Esophagus muscularis mucosa (tissue), 4 donors: Measurements from ENCODE around the gene MCEMP1. TPM values are rescaled to one million over a fixed set of nuclear protein-coding genes. Genes with fewer than 3 reads are reported as not detected.

ENCODE experiments used
- DNase-seq: peaks from one replicate; pipeline ENCODE4 v3.0.0-alpha.2; 2017; ENCODE audit errors: extremely low spot score
- H3K27ac ChIP-seq, 4 donors: fragments of 200-600 bp; sonication (generic); replicated peaks in 1 of 4; 1 replicate in 3 of 4; 2 replicates in 1 of 4; pipeline ENCODE4 v1.5.1; 2016 to 2019; ENCODE audit warnings: mild to moderate bottlenecking in 1 of 4
- H3K27me3 ChIP-seq, 4 donors: fragments of 200-600 bp; sonication (generic); one replicate each; pipeline versions ENCODE4 v1.5.1 to v1.6.0; 2016 to 2019
- H3K36me3 ChIP-seq, 4 donors: fragments of 200-600 bp; sonication (generic); one replicate each; pipeline ENCODE4 v1.5.1; 2016 to 2019
- H3K4me1 ChIP-seq, 4 donors: fragments of 200-600 bp; sonication (generic); one replicate each; pipeline ENCODE4 v1.5.1; 2016 to 2019
- H3K4me3 ChIP-seq, 4 donors: fragments of 200-600 bp; sonication (generic); 1 replicate in 2 of 4; 2 replicates in 2 of 4; pipeline ENCODE4 v1.5.1; 2016 to 2019; ENCODE audit warnings: mild to moderate bottlenecking in 4 of 4, moderate library complexity in 1 of 4
- H3K9me3 ChIP-seq, 4 donors: fragments of 200-600 bp; sonication (generic); 1 replicate in 3 of 4; 2 replicates in 1 of 4; pipeline ENCODE4 v1.5.1; 2016 to 2019
- CTCF ChIP-seq, 3 experiments: fragments of 200-600 bp in 2 of 3; fragments of 450-650 bp in 1 of 3; sonication (generic) in 2 of 3; IDR thresholded peaks; one replicate each; pipeline ENCODE4 v1.5.1; 2017 to 2019; ENCODE audit warnings: antibody characterized with exemption in 3 of 3, mild to moderate bottlenecking in 2 of 3, moderate library complexity in 1 of 3
- EP300 ChIP-seq: sonication (generic); formaldehyde crosslinking; IDR thresholded peaks from one replicate; pipeline ENCODE4 v1.6.1; 2017; ENCODE audit warnings: antibody characterized with exemption
- POLR2A ChIP-seq: fragments of 450-650 bp; IDR thresholded peaks from one replicate; pipeline ENCODE4 v1.6.1; 2017; ENCODE audit warnings: antibody characterized with exemption, moderate library complexity, mild to moderate bottlenecking, low read depth
- POLR2AphosphoS5 ChIP-seq, 2 donors: sonication (generic); formaldehyde crosslinking; IDR thresholded peaks; one replicate each; pipeline ENCODE4 v1.6.1; 2017; ENCODE audit warnings: antibody characterized with exemption in 2 of 2
- WGBS: methylation state at CpG from one replicate; pipeline ENCODE4 v1.1.5; 2018; 5-methylcytosine and 5-hydroxymethylcytosine counted together
- intact Hi-C: fragments of 100-400 bp; cut with DNase I; formaldehyde crosslinking; loops from one replicate; pipeline ENCODE4 v1.15.1; 2023
- total RNA-seq, 4 donors: library from RNA; depleted of rRNA; stranded (reverse); fragments of >200 nt; gene quantifications; one replicate each; pipeline versions ENCODE4 v1.1.0 to v1.2.1, GENCODE V29; 2016

Gene MCEMP1
- total RNA-seq, 4 donors from 2014 or later, result 0.34 to 2.0 (median 0.42) TPM; not detected in 1

GRCh38 chr19:7645656-7646425 is 31.0 kb upstream of the MCEMP1 start:
- 55% methylated on average over 17 of the region's 20 CpGs for WGBS
- H3K27ac ChIP-seq, result no peak overlapping the region
- no peaks in the 10 kb centered on the region for H3K9me3 ChIP-seq
- intact Hi-C loops, result no loop called here
- H3K27me3 ChIP-seq, result peaks cover 0 to 91% (median 2%) of the 10 kb centered on the region in 4 donors
- H3K4me1 ChIP-seq, result no peaks in the 10 kb centered on the region
- H3K36me3 ChIP-seq, result no peaks in the 10 kb centered on the region
- no peak overlapping the region for H3K4me3 ChIP-seq
- TF ChIP-seq POLR2AphosphoS5 (IDR thresholded peaks at IDR 0.05), result no peak
- no peak for TF ChIP-seq EP300
- TF ChIP-seq POLR2A, result no peak
- no peak for TF ChIP-seq CTCF (IDR thresholded peaks at IDR 0.05)
- DNase-seq, result no peak

- 89% methylated on average over 6 of the region's 8 CpGs for WGBS
Measured at GRCh38 chr19:7646426-7646700, 30.5 kb upstream of the MCEMP1 start.

GRCh38 chr19:7647156-7647555 is 29.7 kb upstream of the MCEMP1 start:
- intact Hi-C loops, result no loop called here
- H3K4me3 ChIP-seq, result no peak overlapping the region
- no peak overlapping the region for H3K27ac ChIP-seq
- no peaks in the 10 kb centered on the region for H3K36me3 ChIP-seq
- no peak for TF ChIP-seq POLR2A
- no peak for TF ChIP-seq EP300
- peaks cover 0 to 5% (median 2%) of the 10 kb centered on the region in 4 donors for H3K4me1 ChIP-seq
- DNase-seq, result no peak
- no CpG with 5 or more reads among the region's 26 CpGs for WGBS
- H3K9me3 ChIP-seq, result no peaks in the 10 kb centered on the region
- H3K27me3 ChIP-seq, result peaks cover 0 to 84% (median 2%) of the 10 kb centered on the region in 4 donors

More at GRCh38 chr19:7646426-7646700, 30.5 kb upstream of the MCEMP1 start:
- Histone ChIP-seq H3K9me3 (no peaks in the 10 kb centered on the region), H3K27ac (no peak overlapping the region), H3K36me3 (no peaks in the 10 kb centered on the region), H3K4me3 (no peak overlapping the region), H3K4me1 (no peaks in the 10 kb centered on the region), H3K27me3 (peaks cover 0 to 91% (median 2%) of the 10 kb centered on the region in 4 donors)
- no peak for DNase-seq
- no peak for TF ChIP-seq CTCF (IDR thresholded peaks at IDR 0.05)
- TF ChIP-seq POLR2A, result no peak
- TF ChIP-seq EP300, result no peak
- TF ChIP-seq POLR2AphosphoS5 (IDR thresholded peaks at IDR 0.05), result no peak
- intact Hi-C loops, result no loop called here

DNA sequence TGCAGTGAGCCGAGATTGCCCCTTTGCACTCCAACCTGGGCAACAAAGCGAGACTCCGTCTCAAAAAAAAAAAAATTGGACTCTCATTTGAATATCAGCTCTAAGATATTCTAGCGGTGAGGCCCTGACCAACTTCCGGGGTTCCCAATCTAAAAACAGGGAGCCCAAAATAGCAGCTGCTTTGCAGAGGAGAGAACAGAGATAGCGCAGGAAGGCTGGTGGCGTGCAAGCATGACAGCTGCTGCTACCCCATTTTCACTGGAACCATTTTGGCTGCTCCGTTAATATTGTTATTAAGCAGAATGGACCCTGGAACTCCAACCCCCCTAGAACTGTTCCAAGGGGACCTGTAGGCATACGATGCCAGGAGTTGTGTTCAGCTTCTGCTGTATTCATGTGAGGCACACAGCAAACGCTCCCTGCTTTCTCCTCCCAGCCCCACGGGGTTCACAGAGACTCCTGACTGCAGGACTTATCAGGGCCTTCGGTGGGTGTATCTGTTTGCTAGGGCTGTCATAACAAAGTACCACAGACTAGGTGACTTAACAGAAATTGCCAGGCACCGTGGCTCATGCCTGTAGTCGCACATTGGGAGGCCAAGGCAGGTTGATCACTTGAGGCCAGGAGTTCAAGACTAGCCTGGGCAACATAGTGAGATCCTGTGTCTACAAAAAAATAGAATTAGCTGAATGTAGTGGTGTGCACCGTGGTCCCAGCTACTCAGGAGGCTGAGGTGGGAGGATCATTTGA is 28.4 kb upstream of the MCEMP1 start:
- no peaks in the 10 kb centered on the region for H3K36me3 ChIP-seq
- TF ChIP-seq EP300, result no peak
- no peak for TF ChIP-seq POLR2AphosphoS5 (IDR thresholded peaks at IDR 0.05)
- no peak for TF ChIP-seq CTCF (IDR thresholded peaks at IDR 0.05)
- no peak for TF ChIP-seq POLR2A
- no peaks in the 10 kb centered on the region for H3K9me3 ChIP-seq
- H3K27me3 ChIP-seq, result peaks cover 0 to 77% (median 2%) of the 10 kb centered on the region in 4 donors
- no peak overlapping the region for H3K4me3 ChIP-seq
- peaks cover 0 to 8% (median 6%) of the 10 kb centered on the region in 4 donors for H3K4me1 ChIP-seq
- WGBS, result 82% methylated on average over 11 of the region's 15 CpGs
- H3K27ac ChIP-seq, result no peak overlapping the region
- no peak for DNase-seq
- intact Hi-C loops, result no loop called here

DNA sequence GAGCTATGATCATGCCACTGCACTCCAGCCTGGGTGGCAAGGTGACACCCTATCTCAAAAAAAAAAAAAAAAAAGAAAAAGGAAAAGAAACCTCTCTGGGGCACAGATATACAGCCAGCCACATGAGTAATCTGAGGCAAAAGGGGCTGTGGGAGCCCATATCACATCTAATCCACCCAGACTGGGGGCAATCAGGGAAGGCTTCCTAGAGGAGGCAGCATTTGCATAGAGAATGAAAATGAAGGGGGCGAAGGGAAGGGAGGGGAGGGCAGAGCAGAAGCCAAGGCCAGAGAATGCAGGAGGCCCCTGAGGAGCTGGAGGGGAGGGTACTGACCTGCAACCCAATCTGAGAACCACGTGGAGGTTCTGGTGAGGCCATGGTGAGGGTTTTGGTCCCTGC is 26.7 kb upstream of the MCEMP1 start:
- TF ChIP-seq CTCF (IDR thresholded peaks at IDR 0.05) (no peak), EP300 (no peak), POLR2A (no peak), POLR2AphosphoS5 (IDR thresholded peaks at IDR 0.05) (no peak)
- Histone ChIP-seq H3K4me1 (peaks cover 0 to 8% (median 6%) of the 10 kb centered on the region in 4 donors), H3K36me3 (no peaks in the 10 kb centered on the region), H3K27me3 (peaks cover 0 to 62% (median under 1%) of the 10 kb centered on the region in 4 donors), H3K9me3 (no peaks in the 10 kb centered on the region), H3K4me3 (no peak overlapping the region), H3K27ac (no peak overlapping the region)
- 38% methylated on average over 2 of the region's 2 CpGs for WGBS
- intact Hi-C loops, result no loop called here
- DNase-seq, result no peak
